ENCODE measurements around the gene MDP1.

The MDP1 gene

GRCh38 chr14:24177041-24177825, 38.6 kb downstream of the MDP1 start:
- no peaks in the 10 kb centered on the region for H3F3A ChIP-seq (ENCODE audit: insufficient read depth, low read length)
- no peaks in the 10 kb centered on the region for H4K20me1 ChIP-seq (ENCODE audit: insufficient read depth, low read length)
- H3K9me2 ChIP-seq (ENCODE audit: low read depth, low read length): no peaks in the 10 kb centered on the region
- TF ChIP-seq CTCF (IDR thresholded peaks at IDR 0.05; ENCODE audit: low read length) (no peak), EZH2 (IDR thresholded peaks at IDR 0.05; ENCODE audit: borderline replicate concordance, low read length) (no peak)
- no peak overlapping the region for H3K9ac ChIP-seq (ENCODE audit: low read length)
- no peaks in the 10 kb centered on the region for H3K79me2 ChIP-seq (ENCODE audit: insufficient read depth, low read length)
- H3K9me3 ChIP-seq (ENCODE audit: low read length): no peaks in the 10 kb centered on the region
- no peaks in the 10 kb centered on the region for H3K27me3 ChIP-seq (ENCODE audit: insufficient read depth, low read length)
- no peak overlapping the region for H3K4me2 ChIP-seq (ENCODE audit: low read length)
- no peak overlapping the region for H3K4me3 ChIP-seq (ENCODE audit: low read depth, low read length, poor library complexity, severe bottlenecking)
- H3K36me3 ChIP-seq (ENCODE audit: insufficient read depth, low read length): peaks cover 50% of the 10 kb centered on the region
- no peak overlapping the region for H2AFZ ChIP-seq (ENCODE audit: low read length)
- H3K27ac ChIP-seq (ENCODE audit: low read depth, low read length, poor library complexity, severe bottlenecking): no peak overlapping the region
- H3K4me1 ChIP-seq (ENCODE audit: insufficient read depth, low read length, severe bottlenecking): no peaks in the 10 kb centered on the region

- Histone ChIP-seq H3K27ac (ENCODE audit: low read depth, low read length, poor library complexity, severe bottlenecking) (no peak overlapping the region), H3K79me2 (ENCODE audit: insufficient read depth, low read length) (no peaks in the 10 kb centered on the region), H3K4me3 (ENCODE audit: low read depth, low read length, poor library complexity, severe bottlenecking) (no peak overlapping the region), H3K9me2 (ENCODE audit: low read depth, low read length) (no peaks in the 10 kb centered on the region), H3K9me3 (ENCODE audit: low read length) (no peaks in the 10 kb centered on the region), H3K9ac (ENCODE audit: low read length) (no peak overlapping the region), H3K4me1 (ENCODE audit: insufficient read depth, low read length, severe bottlenecking) (no peaks in the 10 kb centered on the region), H3K36me3 (ENCODE audit: insufficient read depth, low read length) (peaks cover 45% of the 10 kb centered on the region), H2AFZ (ENCODE audit: low read length) (no peak overlapping the region), H3F3A (ENCODE audit: insufficient read depth, low read length) (no peaks in the 10 kb centered on the region), H3K27me3 (ENCODE audit: insufficient read depth, low read length) (no peaks in the 10 kb centered on the region), H3K4me2 (ENCODE audit: low read length) (no peak overlapping the region), H4K20me1 (ENCODE audit: insufficient read depth, low read length) (no peaks in the 10 kb centered on the region)
- TF ChIP-seq EZH2 (IDR thresholded peaks at IDR 0.05; ENCODE audit: borderline replicate concordance, low read length): no peak
- TF ChIP-seq CTCF (IDR thresholded peaks at IDR 0.05; ENCODE audit: low read length): no peak
Measured at GRCh38 chr14:24176599-24176998, 39.3 kb downstream of the MDP1 start.

- Histone ChIP-seq H4K20me1 (ENCODE audit: insufficient read depth, low read length) (no peaks in the 10 kb centered on the region), H3K9me2 (ENCODE audit: low read depth, low read length) (no peaks in the 10 kb centered on the region), H3K4me3 (ENCODE audit: low read depth, low read length, poor library complexity, severe bottlenecking) (no peak overlapping the region), H2AFZ (ENCODE audit: low read length) (no peak overlapping the region), H3K4me2 (ENCODE audit: low read length) (no peak overlapping the region), H3K36me3 (ENCODE audit: insufficient read depth, low read length) (peaks cover 13% of the 10 kb centered on the region), H3K27ac (ENCODE audit: low read depth, low read length, poor library complexity, severe bottlenecking) (no peak overlapping the region), H3K9ac (ENCODE audit: low read length) (no peak overlapping the region), H3F3A (ENCODE audit: insufficient read depth, low read length) (no peaks in the 10 kb centered on the region), H3K27me3 (ENCODE audit: insufficient read depth, low read length) (no peaks in the 10 kb centered on the region), H3K9me3 (ENCODE audit: low read length) (no peaks in the 10 kb centered on the region), H3K4me1 (ENCODE audit: insufficient read depth, low read length, severe bottlenecking) (no peaks in the 10 kb centered on the region), H3K79me2 (ENCODE audit: insufficient read depth, low read length) (no peaks in the 10 kb centered on the region)
- TF ChIP-seq CTCF (IDR thresholded peaks at IDR 0.05; ENCODE audit: low read length) (no peak), EZH2 (IDR thresholded peaks at IDR 0.05; ENCODE audit: borderline replicate concordance, low read length) (no peak)
Measured at GRCh38 chr14:24172871-24173281, 43.0 kb downstream of the MDP1 start.
